GM19193 (cell line): ENCODE measurements around the gene HSF2.
A peak's percentile ranks its signal among the peaks of the same experiment; 100 is the strongest.

Experiments
- POLR2A ChIP-seq: IDR thresholded peaks from 4 replicates; pipeline ENCODE4 v1.6.1; 2011; ENCODE audit not compliant: insufficient read depth, insufficient read length; ENCODE audit errors: extremely low read depth

Gene HSF2

DNA sequence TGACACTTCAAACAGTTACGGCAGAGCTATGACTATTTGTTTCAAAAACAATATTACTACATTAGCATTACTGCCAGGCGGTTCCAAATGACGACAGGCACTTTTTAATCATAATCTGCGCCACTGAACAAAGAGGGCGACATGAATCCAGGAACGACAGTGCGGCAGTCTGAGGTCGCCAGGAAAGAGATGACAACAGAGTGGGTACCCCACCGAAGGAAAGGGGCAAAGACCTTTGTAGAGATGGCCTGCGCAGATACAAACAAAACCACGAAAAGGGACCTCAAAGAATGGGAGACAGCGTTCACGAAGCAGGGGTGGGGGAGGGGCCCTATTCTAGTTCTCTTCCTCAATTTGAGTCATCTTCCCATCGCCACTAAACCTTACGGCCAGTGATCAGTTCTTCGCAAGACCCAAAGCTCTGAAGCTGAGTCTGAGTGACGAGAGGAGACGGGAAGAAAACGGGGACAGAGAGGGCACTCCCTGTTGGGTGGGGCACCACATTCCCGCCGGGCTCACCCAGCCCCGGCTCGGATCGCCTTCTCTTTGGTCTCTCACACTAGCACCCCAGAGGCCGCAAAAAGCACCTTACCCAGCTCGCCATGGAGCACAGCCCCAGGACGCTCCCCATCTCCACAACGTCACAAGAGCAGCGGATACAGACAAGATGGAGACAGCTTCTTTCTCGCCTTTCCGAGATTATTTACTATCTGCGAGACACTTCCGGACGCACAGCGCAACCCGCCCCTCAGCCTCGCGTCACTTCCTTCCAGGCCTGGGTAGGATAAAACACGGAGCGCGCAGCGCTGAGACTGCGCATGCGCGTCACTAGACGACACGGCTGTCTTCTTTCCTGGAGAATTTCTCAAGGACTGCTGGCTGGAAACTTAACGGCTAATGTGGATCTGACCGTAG lies 71.9 kb downstream of the HSF2 start, which contains the start of gene SERINC1:
TSS of gene SERINC1 (minus strand) at position 701 of the 915 bp plus-strand sequence. CDS start at position 631, 70 bp downstream.
- TF ChIP-seq POLR2A = peak; percentile 92

DNA sequence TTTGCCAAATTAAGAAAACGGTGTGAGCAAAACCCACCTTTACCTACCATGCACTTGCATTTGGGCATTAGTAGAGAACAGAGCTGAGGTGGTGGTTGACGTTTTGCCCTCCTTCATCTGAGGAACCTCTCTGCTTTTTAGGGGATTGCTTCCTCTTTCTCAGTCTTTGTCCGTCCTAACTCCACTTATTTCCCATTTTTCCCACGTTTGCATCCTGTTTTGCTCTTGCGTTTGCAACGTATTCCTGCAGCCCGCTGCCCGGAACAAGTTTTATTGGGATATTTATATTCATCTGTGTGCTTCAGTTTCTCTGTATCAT lies 72.5 kb downstream of the HSF2 start:
- TF ChIP-seq POLR2A = no peak

DNA sequence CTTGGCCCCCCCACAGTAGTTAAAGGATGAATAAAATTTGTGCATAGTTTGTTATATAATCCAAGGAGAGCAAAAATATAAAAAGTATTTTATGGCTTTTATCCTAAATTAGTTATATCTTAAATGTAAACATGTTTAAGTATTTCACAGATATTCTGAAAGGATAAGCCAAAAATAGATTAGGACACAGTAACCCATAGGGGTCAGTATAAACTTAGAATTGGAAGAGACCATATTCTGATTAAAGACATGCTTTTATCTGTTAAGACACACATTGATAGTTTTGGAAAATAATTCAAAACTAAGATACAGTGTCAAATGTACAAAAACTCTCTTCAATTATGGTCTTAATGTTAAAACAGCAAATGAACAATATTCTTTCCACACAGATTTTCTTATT lies 76.7 kb downstream of the HSF2 start:
- TF ChIP-seq POLR2A = no peak

DNA sequence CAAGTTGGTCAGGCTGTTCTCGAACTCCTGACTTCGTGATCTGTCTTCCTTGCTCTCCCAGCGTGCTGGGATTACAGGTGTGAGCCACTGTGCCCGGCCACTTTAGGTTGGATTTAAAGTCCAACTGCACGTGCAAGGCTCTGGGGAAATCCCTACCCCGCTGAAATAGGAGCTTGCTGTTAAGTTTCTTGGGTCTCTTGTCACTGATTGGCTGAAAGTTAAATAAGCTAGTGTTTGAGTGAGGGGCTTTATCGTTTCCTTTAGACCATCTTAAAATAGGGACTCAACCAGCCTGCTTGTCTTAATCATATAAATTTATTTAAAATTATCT lies 83.3 kb downstream of the HSF2 start:
- no peak for TF ChIP-seq POLR2A
